Renal cortex interstitium (tissue), 11 donors: ENCODE measurements around the gene ATRX. TPM values are rescaled to one million over a fixed set of nuclear protein-coding genes. Genes with fewer than 3 reads are reported as not detected.
"Not testable (repeated sequence)": the region's sequence is repeated elsewhere in the genome, so short reads cannot be mapped to it uniquely, and the experiment has no call there.

Source experiments
- DNase-seq, 11 donors: peaks; one replicate each; pipeline ENCODE4 v3.0.0-alpha.2; 2013; ENCODE audit warnings: low read depth in 9 of 11, low spot score in 4 of 11; ENCODE audit errors: extremely low read depth in 1 of 11
- polyA plus RNA-seq, 3 donors: library from polyadenylated mRNA; unstranded; fragments of 120-200 nt; gene quantifications; one replicate each; pipeline ENCODE4 v1.2.1, GENCODE V29; 2013; ENCODE audit not compliant: insufficient read length in 3 of 3

The ATRX gene
- polyA plus RNA-seq, 3 donors: 83.6 to 98.7 (median 96.1) TPM

DNA sequence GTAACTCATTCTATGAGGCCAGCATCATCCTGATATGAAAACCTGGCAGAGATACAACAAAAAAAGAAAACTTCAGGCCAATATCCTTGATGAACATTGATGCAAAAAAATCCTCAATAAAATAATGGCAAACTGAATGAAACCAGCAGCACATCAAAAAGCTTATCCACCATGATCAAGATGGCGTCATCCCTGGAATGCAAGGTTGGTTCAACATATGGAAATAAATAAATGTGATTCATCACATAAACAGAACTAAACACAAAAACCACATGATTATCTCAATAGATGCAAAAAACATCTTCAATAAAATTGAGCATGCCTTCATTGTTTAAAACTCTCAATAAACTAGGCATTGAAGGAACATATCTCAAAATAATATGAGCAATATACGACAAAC, 254.8 kb downstream of the ATRX start:
- DNase-seq: not testable (repeated sequence)

DNA sequence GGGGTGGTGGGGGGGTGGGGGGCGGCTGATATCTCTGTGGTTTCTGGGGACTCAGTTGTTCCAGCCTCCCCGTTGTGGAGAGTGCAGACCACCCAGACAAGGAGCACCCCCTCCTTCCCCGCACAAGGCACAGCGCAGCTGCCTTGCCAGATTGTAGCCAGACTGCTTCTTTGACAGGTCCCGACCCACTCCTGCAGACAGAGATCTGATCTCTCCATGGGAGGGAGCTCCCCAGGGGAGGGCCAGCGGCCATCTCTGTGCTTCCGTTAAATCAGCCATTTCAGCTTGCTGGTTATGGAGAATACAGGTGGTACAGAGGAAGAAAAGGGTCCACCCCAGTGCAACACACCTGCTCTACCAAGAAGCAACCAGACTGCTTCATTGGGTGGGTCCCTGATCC, 258.0 kb downstream of the ATRX start:
- peak in 1 of 11 donors; percentile 1 for DNase-seq

DNA sequence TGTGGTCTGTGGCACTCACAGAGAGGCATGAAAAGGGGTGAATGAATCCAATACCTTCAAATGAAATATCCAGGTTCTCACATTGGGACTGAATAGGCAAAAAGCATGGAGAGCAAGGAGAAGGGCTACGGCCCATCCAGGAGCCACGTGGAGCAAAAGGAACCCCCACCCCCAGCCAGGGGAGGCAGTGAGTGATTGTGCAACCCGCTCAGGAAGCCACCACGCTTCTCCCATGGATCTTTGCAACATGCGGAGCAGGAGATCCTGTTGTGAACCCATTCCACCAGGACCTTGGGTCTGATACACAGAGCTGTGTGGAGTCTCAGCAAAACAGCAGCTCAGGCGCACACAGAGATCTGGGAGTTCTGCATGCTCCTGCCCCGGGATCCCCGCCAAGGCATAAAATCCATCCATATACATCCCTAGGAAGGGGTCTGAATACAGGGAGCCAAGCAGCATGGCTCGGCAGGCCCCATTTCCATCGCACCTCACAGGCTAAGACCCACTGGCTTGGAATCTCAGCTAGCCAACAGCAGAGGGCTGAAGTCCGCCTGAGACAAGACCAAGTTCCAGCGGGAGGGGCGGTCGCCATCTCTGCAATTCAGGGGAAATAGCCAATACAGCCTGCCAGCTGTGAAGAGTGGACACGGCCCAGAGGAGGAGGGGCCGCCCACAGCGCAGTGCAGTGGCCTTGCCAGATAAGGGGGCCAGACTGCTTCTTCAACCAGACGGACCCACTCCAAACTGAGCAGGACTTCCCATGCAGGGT, 258.6 kb downstream of the ATRX start:
- peak in 4 of 11 donors; percentile 9 to 14 (median 12) for DNase-seq

DNA sequence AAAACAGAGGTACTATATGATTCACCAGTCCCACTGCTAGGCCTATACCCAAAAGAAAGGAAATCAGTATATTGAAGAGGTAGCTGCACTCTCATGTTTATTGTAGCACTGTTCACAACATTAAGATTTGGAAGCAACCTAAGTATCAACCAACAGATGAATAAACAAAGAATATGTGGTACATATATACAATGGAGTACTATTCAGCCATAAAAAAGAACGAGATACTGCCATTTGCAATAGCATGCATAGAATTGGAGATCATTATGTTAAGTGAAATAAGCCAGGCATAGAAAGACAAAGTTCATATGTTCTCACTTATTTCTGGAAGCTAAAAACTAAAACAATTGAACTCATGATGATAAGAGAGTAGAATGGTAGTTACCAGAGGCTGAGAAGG, 266.3 kb downstream of the ATRX start:
- DNase-seq: no peak

DNA sequence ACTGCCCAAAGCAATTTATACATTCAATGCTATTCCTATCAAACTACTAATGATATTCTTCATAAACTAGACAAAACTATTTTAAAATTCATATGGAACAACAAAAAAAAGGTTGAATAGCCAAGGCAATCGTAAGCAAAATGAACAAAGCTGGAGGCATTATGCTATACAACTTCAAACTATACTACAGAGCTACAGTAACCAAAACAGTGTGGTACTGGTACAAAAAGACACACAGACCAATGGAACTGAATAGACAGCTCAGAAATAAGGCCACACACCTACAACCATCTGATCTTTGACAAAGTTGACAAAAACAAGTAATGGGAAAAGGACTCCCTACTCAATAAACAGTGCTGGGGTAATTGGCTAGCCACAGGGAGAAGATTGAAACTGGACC, 271.8 kb downstream of the ATRX start:
- no peak for DNase-seq

DNA sequence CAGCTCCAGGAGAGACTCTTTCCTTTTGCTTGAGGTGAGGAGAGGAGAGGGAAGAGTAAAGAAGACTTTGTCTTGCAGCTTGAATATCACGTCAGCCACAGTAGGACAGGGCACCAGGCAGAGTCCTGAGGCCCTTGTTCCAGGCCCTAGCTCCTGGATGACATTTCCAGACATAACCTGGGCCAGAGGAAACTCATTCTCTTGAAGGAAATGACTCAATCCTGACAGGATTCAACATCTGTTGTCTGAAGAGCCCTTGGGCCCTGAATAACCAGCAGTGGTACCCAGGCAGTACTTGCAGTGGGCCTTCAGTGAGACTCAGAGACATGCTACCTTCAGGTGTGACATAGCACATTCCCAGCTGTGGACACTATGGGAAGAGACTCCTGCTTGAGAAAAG, 276.0 kb downstream of the ATRX start:
- no peak for DNase-seq

DNA sequence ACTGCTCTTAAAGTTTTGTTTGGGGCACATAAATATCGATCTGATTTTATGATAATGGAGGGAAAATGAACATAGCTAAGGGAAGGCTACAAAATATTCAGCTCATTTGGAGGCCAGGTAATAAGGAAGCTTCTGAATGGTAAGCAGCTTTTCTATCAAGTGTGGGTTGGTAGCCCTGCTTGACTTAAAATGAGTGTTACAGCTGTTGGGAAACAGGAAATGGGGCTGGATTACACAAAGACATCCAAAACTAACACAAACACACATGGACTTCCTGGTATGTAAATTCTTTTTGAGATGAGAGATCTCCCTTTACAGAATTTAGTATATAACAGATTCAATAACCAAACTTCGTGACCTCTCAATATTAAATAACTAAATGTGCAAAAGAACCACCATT, 280.8 kb downstream of the ATRX start:
- no peak for DNase-seq

DNA sequence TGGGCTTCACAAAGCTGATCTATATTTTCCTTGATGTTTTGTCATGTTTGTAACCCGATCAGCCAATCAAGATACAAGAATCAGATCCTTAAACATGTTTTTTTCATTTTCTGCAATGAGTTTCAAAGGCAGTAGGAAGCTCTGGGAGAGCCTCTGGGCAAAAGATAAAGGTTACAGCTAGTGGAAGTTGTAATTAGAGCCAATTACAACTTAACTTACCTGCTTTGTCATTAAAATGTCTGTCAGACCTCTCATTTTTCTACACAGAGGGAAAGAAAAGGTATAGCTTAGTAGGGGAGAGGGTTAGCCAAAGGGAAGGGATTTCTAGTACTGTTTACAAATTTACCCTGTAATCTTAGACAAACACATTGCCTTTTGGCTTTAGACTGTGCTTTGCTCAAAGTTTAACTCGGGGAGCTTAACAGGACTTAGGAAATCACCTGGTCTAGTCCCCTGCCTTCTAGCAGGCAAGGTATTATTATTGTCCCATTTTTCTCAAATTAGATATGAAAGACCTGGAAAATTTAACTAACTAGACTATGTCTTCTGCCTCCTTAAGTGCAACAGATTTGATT, 283.0 kb downstream of the ATRX start:
- DNase-seq: no peak

DNA sequence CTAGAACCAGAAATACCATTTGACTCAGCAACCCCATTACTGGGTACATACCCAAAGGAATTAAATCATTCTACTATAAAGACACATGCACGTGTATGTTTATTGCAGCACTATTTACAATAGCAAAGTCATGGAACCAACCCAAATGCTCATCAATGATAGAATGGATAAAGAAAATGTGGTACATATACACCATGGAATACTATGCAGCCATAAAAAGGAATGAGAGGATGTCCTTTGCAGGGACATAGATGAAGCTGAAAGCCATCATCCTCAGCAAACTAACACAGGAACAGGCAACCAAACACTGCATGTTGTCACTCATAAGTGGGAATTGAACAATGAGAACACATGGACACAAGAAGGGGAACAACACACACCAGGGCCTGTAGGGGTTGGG, 285.9 kb downstream of the ATRX start:
- DNase-seq: not testable (repeated sequence)

DNA sequence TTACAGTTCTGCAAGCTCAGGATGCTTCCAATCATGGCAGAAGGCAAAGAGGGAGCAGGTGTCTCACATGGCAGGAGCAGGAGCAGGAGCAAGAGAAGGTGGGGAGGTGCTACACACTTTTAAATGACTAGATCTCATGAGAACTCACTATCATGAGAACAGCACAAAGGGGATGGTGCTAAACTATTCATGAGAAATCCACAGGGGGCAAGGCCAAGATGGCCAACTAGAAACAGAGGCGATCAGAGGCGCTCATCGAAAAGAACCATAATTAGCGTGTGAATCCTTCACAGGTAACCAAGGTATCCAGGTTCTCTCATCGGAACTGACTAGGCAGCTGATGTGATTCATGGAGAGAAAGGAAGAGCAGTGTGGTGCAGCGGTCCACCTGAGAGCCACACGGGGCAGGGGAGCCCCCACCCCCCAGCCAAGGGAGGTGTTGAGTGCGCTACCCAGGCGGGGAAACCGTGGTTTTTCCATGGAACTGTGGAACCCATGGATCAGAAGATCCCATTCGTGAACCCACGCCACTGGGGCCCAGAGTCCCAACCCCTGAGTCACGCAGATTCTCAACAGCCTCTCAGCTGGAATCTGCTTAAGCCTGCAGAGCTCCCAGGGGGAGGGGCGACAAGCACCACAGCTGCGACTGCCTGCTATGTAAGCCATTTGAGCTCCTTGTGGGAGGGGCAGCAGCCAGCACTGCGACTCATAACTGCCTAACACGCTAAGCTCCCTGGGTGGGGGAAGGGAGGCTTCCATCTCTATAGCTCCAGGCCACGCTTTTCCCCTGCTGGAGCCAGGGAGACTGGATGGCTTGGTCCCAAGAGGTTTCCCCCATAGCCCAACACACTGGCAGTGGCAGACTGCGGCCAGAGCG, 292.1 kb downstream of the ATRX start:
- DNase-seq: peak in 4 of 11 donors; percentile 4 to 15 (median 11)

DNA sequence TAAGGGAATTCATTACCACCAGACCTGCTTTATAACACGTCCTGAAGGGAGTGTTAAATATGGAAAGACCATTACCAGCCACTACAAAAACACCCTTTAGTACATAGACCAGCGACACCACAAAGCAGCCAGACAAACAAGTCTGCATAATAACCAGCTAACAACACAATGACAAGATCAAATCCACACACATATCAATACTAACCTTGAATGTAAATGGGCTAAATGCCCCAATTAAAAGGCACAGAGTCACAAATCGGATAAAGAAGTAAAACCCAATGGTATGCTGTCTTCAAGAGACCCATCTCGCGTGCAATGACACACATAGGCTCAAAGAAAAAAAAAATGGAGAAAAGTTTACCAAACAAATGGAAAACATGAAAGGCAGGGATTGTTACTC, 302.0 kb downstream of the ATRX start:
- no peak for DNase-seq

DNA sequence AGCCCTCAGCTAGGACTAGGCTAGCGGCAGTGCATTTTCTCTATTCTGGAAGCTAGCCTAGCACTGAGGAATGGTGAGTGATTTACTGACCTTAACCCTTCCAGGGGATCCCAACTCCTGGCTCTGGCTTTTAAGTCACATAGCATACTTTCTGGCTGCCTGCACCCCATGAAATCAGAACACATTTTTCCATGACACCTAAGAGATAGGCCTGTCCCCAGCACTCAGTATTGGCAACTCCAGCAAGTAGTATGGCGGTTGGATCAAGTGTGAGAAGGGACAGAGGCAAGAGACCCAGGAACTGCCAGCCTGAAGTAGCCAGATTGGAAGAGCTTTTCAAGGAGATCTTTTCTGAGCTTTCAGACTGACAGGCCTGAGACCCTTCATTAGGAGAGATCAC, 330.6 kb downstream of the ATRX start:
- no peak for DNase-seq

Other genes starting within 250 kb of the ATRX start
- 100 to 1,000 TPM in 1 of 3 donors, 10 to 100 TPM in 2; 83.8 to 104 (median 93.1) TPM for gene MAGT1, start 109.2 kb upstream of the ATRX start, polyA plus RNA-seq
- gene COX7B, start 113.3 kb upstream of the ATRX start, polyA plus RNA-seq: 100 to 1,000 TPM; 238 to 353 (median 341) TPM
- 10 to 100 TPM; 15.0 to 17.0 (median 16.6) TPM for gene ATP7A, start 124.5 kb upstream of the ATRX start, polyA plus RNA-seq
- under 1 TPM in 2 of 3 donors, not detected in 1; 0.28 to 0.29 TPM for gene PGAM4, start 183.4 kb upstream of the ATRX start, polyA plus RNA-seq